Neuronal stem cell (in vitro differentiated cells): ENCODE results near the gene ALDH2.

Source experiments
- DNase-seq: peaks from one replicate; pipeline ENCODE4 v3.0.0-alpha.2; 2013; ENCODE audit warnings: low spot score
- H2AFZ ChIP-seq: one replicate; pipeline ENCODE4 v1.6.1; 2013; ENCODE audit warnings: mild to moderate bottlenecking, low read length, inconsistent platforms
- H2AK5ac ChIP-seq: 2 replicates; pipeline ENCODE4 v1.6.1; 2013; ENCODE audit warnings: low read depth, mild to moderate bottlenecking, inconsistent platforms, low read length, moderate library complexity, mixed read lengths
- H2BK120ac ChIP-seq: 2 replicates; pipeline ENCODE4 v1.6.1; 2013; ENCODE audit warnings: low read depth, mild to moderate bottlenecking, inconsistent platforms, low read length, moderate library complexity, mixed read lengths
- H2BK12ac ChIP-seq: one replicate; pipeline ENCODE4 v1.6.1; 2013; ENCODE audit warnings: low read length, inconsistent platforms
- H2BK15ac ChIP-seq: 2 replicates; pipeline ENCODE4 v1.6.1; 2013; ENCODE audit warnings: mild to moderate bottlenecking, low read length, inconsistent platforms, mixed read lengths
- H2BK5ac ChIP-seq: one replicate; pipeline ENCODE4 v1.6.1; 2013; ENCODE audit warnings: inconsistent platforms, mild to moderate bottlenecking, low read length, moderate library complexity
- H3K14ac ChIP-seq: one replicate; pipeline ENCODE4 v1.6.1; 2013; ENCODE audit warnings: low read length, inconsistent platforms
- H3K18ac ChIP-seq: 2 replicates; pipeline ENCODE4 v1.6.1; 2013; ENCODE audit warnings: low read length, inconsistent platforms
- H3K23ac ChIP-seq: 2 replicates; pipeline ENCODE4 v1.6.1; 2013; ENCODE audit warnings: low read depth, mild to moderate bottlenecking, mixed read lengths, low read length, inconsistent platforms; ENCODE audit not compliant: poor library complexity
- H3K27ac ChIP-seq: replicated peaks from 3 replicates; pipeline ENCODE4 v1.5.1; 2013; ENCODE audit warnings: low read length, inconsistent platforms
- H3K27me3 ChIP-seq, 3 experiments: 2 replicates each; pipeline ENCODE4 v1.6.1; 2013; ENCODE audit warnings: low read length in 3 of 3, mild to moderate bottlenecking in 2 of 3, inconsistent platforms in 1 of 3, low read depth in 1 of 3, mixed read lengths in 1 of 3, moderate library complexity in 1 of 3; ENCODE audit not compliant: control insufficient read depth in 3 of 3, insufficient read depth in 3 of 3
- H3K36me3 ChIP-seq, 2 donors: replicated peaks in 1 of 2; 2 replicates each; pipeline ENCODE4 v1.6.1; 2013; ENCODE audit warnings: low read length in 2 of 2; ENCODE audit not compliant: control insufficient read depth in 2 of 2, insufficient read depth in 2 of 2
- H3K4ac ChIP-seq: 2 replicates; pipeline ENCODE4 v1.6.1; 2013; ENCODE audit warnings: inconsistent platforms, mild to moderate bottlenecking, low read length, moderate library complexity
- H3K4me1 ChIP-seq, 2 donors: 1 replicate in 1 of 2; 2 replicates in 1 of 2; pipeline ENCODE4 v1.6.1; 2013; ENCODE audit warnings: low read length in 2 of 2, low read depth in 1 of 2; ENCODE audit not compliant: control insufficient read depth in 2 of 2, insufficient read depth in 1 of 2
- H3K4me2 ChIP-seq: one replicate; pipeline ENCODE4 v1.6.1; 2013; ENCODE audit warnings: mild to moderate bottlenecking, low read length, inconsistent platforms; ENCODE audit not compliant: insufficient read depth, poor library complexity, severe bottlenecking
- H3K4me3 ChIP-seq, 2 donors: 2 replicates each; pipeline ENCODE4 v1.5.1; 2013; ENCODE audit warnings: low read length in 2 of 2, mild to moderate bottlenecking in 2 of 2, inconsistent platforms in 1 of 2, moderate library complexity in 1 of 2
- H3K79me1 ChIP-seq: one replicate; pipeline ENCODE4 v1.6.1; 2013; ENCODE audit warnings: low read depth, mild to moderate bottlenecking, inconsistent platforms, low read length, moderate library complexity
- H3K9ac ChIP-seq: one replicate; pipeline ENCODE4 v1.6.1; 2013; ENCODE audit warnings: mild to moderate bottlenecking, low read depth, low read length, inconsistent platforms; ENCODE audit not compliant: poor library complexity
- H3K9me3 ChIP-seq, 2 donors: replicated peaks in 1 of 2; 2 replicates each; pipeline versions ENCODE3 to v1.6.1; 2013; ENCODE audit warnings: low read length in 2 of 2, mild to moderate bottlenecking in 2 of 2, inconsistent platforms in 1 of 2, low read depth in 1 of 2, mixed read lengths in 1 of 2, moderate library complexity in 1 of 2; ENCODE audit not compliant: control insufficient read depth in 2 of 2, insufficient read depth in 1 of 2
- H4K8ac ChIP-seq: one replicate; pipeline ENCODE4 v1.6.1; 2013; ENCODE audit warnings: low read depth, mild to moderate bottlenecking, inconsistent platforms, low read length, moderate library complexity
- H4K91ac ChIP-seq: one replicate; pipeline ENCODE4 v1.6.1; 2013; ENCODE audit warnings: low read length, low read depth, mild to moderate bottlenecking, inconsistent platforms; ENCODE audit not compliant: poor library complexity
- WGBS, 2 donors: extraction: QIAGEN DNeasy Blood & Tissue Kit; methylation state at CpG; one replicate each; pipeline ENCODE4 v1.1.7; 2013; ENCODE audit warnings: missing lambda C conversion rate in 2 of 2, mixed read lengths in 1 of 2; ENCODE audit not compliant: insufficient read length in 2 of 2, insufficient replicate concordance in 1 of 2; ENCODE audit errors: extremely low coverage in 2 of 2; 5-methylcytosine and 5-hydroxymethylcytosine counted together

Gene ALDH2

GRCh38 chr12:111780615-111781014 lies 13.9 kb downstream of the ALDH2 start:
- no peak for DNase-seq
- H3K4ac ChIP-seq, result no peak overlapping the region
- H3K23ac ChIP-seq, result no peak overlapping the region
- no peaks in the 10 kb centered on the region for H3K4me1 ChIP-seq
- H2BK15ac ChIP-seq, result no peak overlapping the region
- H2BK5ac ChIP-seq, result no peak overlapping the region
- no CpG with 5 or more reads among the region's 5 CpGs for WGBS, 2 donors
- peaks cover 10% of the 10 kb centered on the region for H3K79me1 ChIP-seq
- no peak overlapping the region for H3K27ac ChIP-seq
- H4K8ac ChIP-seq, result no peak overlapping the region
- no peak overlapping the region for H2AFZ ChIP-seq
- no peak overlapping the region for H2AK5ac ChIP-seq
- no peak overlapping the region for H3K4me2 ChIP-seq
- H3K14ac ChIP-seq, result no peak overlapping the region
- no peak overlapping the region for H3K4me3 ChIP-seq
- H3K18ac ChIP-seq, result no peak overlapping the region
- H3K27me3 ChIP-seq, result no peaks in the 10 kb centered on the region
- H4K91ac ChIP-seq, result no peak overlapping the region
- H3K36me3 ChIP-seq, result peaks cover 16 to 31% of the 10 kb centered on the region in 2 donors
- peaks cover 9 to 10% of the 10 kb centered on the region in 2 donors for H3K9me3 ChIP-seq
- no peak overlapping the region for H2BK12ac ChIP-seq
- H2BK120ac ChIP-seq, result no peak overlapping the region
- no peak overlapping the region for H3K9ac ChIP-seq

DNA sequence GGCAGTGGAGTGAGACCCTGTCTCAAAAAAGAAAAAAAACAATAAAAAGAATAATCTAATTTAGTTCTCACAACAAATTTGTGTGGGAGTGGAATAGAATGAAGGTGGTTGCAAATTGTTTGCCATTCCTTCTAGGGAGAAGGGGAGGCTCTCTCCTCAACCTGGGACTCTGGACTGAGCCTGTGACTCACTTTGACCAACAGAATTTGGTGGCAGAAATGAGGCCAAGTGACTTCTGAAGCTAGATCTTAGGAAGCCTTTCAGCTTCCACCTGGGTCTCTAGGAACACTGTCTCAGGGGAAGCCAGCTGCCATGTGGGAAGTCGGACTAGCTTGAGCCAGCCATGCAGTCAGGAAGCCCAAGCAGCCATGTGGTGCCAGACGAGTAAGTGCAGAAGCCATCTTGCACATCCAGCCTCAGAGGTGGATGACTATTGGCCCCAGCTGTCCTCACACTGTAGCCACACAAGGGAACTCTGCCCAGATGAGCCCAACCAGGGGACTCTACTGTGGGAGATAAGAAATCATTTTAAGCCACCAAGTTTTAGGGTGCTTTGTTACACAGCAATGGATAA lies 14.4 kb downstream of the ALDH2 start:
- H2BK12ac ChIP-seq, result no peak overlapping the region
- no peak overlapping the region for H2AK5ac ChIP-seq
- H3K4me1 ChIP-seq, result no peaks in the 10 kb centered on the region
- H4K91ac ChIP-seq, result no peak overlapping the region
- H3K79me1 ChIP-seq, result peaks cover 9% of the 10 kb centered on the region
- no peak overlapping the region for H3K9ac ChIP-seq
- DNase-seq, result no peak
- H3K14ac ChIP-seq, result no peak overlapping the region
- H3K4me3 ChIP-seq, result no peak overlapping the region
- H3K9me3 ChIP-seq, result peaks cover 9 to 10% of the 10 kb centered on the region in 2 donors
- H4K8ac ChIP-seq, result no peak overlapping the region
- H3K23ac ChIP-seq, result no peak overlapping the region
- no peak overlapping the region for H3K4me2 ChIP-seq
- no peaks in the 10 kb centered on the region for H3K27me3 ChIP-seq
- no CpG with 5 or more reads among the region's 2 CpGs for WGBS, 2 donors
- no peak overlapping the region for H3K4ac ChIP-seq
- H3K27ac ChIP-seq, result no peak overlapping the region
- peaks cover 18 to 31% of the 10 kb centered on the region in 2 donors for H3K36me3 ChIP-seq
- no peak overlapping the region for H2BK15ac ChIP-seq
- no peak overlapping the region for H2AFZ ChIP-seq
- no peak overlapping the region for H2BK5ac ChIP-seq
- H2BK120ac ChIP-seq, result no peak overlapping the region
- no peak overlapping the region for H3K18ac ChIP-seq

DNA sequence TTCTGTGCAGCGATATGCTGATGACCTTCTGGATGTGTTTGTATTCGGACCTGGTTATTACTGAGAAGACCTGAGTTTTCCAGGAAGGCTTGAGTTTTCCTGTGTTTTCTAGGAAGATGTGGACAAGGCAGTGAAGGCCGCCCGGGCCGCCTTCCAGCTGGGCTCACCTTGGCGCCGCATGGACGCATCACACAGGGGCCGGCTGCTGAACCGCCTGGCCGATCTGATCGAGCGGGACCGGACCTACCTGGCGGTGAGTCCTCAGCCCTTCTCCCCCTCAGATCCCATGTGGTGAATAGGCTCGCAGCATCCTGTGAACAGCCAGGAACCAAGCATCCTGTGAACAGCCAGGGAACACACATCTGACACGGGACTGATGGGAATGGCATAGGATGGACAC lies 16.3 kb downstream of the ALDH2 start:
- WGBS, 2 donors, result no CpG with 5 or more reads among the region's 17 CpGs
- Histone ChIP-seq H2BK12ac (no peak overlapping the region), H4K8ac (no peak overlapping the region), H3K36me3 (peaks cover 23 to 33% of the 10 kb centered on the region in 2 donors), H2AK5ac (no peak overlapping the region), H3K14ac (no peak overlapping the region), H3K4ac (no peak overlapping the region), H2AFZ (no peak overlapping the region), H3K9ac (peak overlapping the region; percentile 21), H3K4me2 (no peak overlapping the region), H3K23ac (no peak overlapping the region), H3K27me3 (no peaks in the 10 kb centered on the region), H2BK15ac (no peak overlapping the region), H4K91ac (no peak overlapping the region), H2BK120ac (no peak overlapping the region), H3K9me3 (peaks cover 9 to 10% of the 10 kb centered on the region in 2 donors), H3K4me3 (no peak overlapping the region), H2BK5ac (no peak overlapping the region), H3K18ac (no peak overlapping the region), H3K27ac (no peak overlapping the region), H3K79me1 (peaks cover 8% of the 10 kb centered on the region), H3K4me1 (no peaks in the 10 kb centered on the region)
- no peak for DNase-seq

DNA sequence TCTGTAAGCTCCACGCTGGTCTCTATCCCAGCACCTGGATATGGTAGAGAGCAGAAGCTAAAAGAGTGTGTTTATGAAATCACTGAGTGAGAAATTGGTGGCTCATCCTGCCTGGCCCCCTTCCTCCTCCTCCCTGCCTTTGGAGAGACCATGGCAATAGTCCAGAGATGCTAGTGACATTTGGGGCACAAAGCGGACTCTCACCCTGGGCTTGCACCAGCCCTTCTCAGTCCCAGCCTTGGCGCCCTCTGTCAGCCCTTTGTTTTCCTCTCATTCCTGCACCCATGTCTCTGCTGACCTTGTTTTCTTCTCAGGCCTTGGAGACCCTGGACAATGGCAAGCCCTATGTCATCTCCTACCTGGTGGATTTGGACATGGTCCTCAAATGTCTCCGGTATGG lies 18.2 kb downstream of the ALDH2 start:
- no peak overlapping the region for H2BK12ac ChIP-seq
- no peak overlapping the region for H3K18ac ChIP-seq
- H3K36me3 ChIP-seq, result peaks cover 27 to 40% of the 10 kb centered on the region in 2 donors
- no peak overlapping the region for H2AK5ac ChIP-seq
- no peak overlapping the region for H3K4me2 ChIP-seq
- WGBS, 2 donors, result no CpG with 5 or more reads among the region's 4 CpGs
- H3K9me3 ChIP-seq, result peaks cover 7 to 10% of the 10 kb centered on the region in 2 donors
- no peak overlapping the region for H3K4me3 ChIP-seq
- no peak overlapping the region for H3K14ac ChIP-seq
- no peak overlapping the region for H2BK15ac ChIP-seq
- no peaks in the 10 kb centered on the region for H3K4me1 ChIP-seq
- DNase-seq, result no peak
- peak overlapping the region; percentile 43 for H3K23ac ChIP-seq
- H2BK5ac ChIP-seq, result no peak overlapping the region
- no peak overlapping the region for H4K8ac ChIP-seq
- H4K91ac ChIP-seq, result no peak overlapping the region
- peaks cover 8% of the 10 kb centered on the region for H3K79me1 ChIP-seq
- H3K27me3 ChIP-seq, result no peaks in the 10 kb centered on the region
- no peak overlapping the region for H3K9ac ChIP-seq
- H2BK120ac ChIP-seq, result no peak overlapping the region
- no peak overlapping the region for H3K4ac ChIP-seq
- H3K27ac ChIP-seq, result no peak overlapping the region
- H2AFZ ChIP-seq, result no peak overlapping the region
